GM19324 (cell line): ENCODE results near the gene SEPTIN12.

ENCODE experiments used
- ATAC-seq: cut with Tn5 transposase; IDR thresholded peaks from one replicate; pipeline ENCODE4 v1.9.1; 2021; ENCODE audit warnings: mild to moderate bottlenecking, moderate library complexity; ENCODE audit not compliant: unreplicated experiment, low FRiP score

Gene SEPTIN12

GRCh38 chr16:4734730-4735535 is 53.2 kb downstream of the SEPTIN12 start:
- peak; percentile 56 for ATAC-seq

GRCh38 chr16:4734063-4734729 is 53.9 kb downstream of the SEPTIN12 start, which contains the start of the genes ANKS3 and DNAAF8:
TSS of gene ANKS3 (minus strand) at chr16:4734271. CDS start at chr16:4730149, 4,122 bp downstream.
TSS of gene DNAAF8 (plus strand) at chr16:4734537. CDS start at chr16:4736515, 1,978 bp downstream.
- peak; percentile 83 for ATAC-seq

GRCh38 chr16:4733747-4734062 is 54.4 kb downstream of the SEPTIN12 start:
- no peak for ATAC-seq

GRCh38 chr16:4733211-4733742 is 54.9 kb downstream of the SEPTIN12 start:
- no peak for ATAC-seq

- no peak for ATAC-seq
Observed at GRCh38 chr16:4729876-4730275, 58.3 kb downstream of the SEPTIN12 start.

GRCh38 chr16:4728676-4729075 is 59.5 kb downstream of the SEPTIN12 start:
- ATAC-seq = no peak
